H1 (cell line): ENCODE data around the gene SRCIN1. TPM values are rescaled to one million over a fixed set of nuclear protein-coding genes. Genes with fewer than 3 reads are reported as not detected.

Source experiments
- HDAC2 ChIP-seq, 2 experiments: fragments of 300-600 bp in 1 of 2; sonication (generic) in 1 of 2; IDR thresholded peaks; 2 replicates each; pipeline ENCODE4 v1.6.1; 2011 to 2012; ENCODE audit warnings: low read depth in 2 of 2, low read length in 2 of 2, mild to moderate bottlenecking in 2 of 2, moderate library complexity in 2 of 2, borderline replicate concordance in 1 of 2, inconsistent platforms in 1 of 2
- polyA plus RNA-seq, 7 experiments: library from polyadenylated mRNA; depleted of rRNA in 3 of 7; stranded (reverse) in 5 of 7; unstranded in 2 of 7; fragments of >200 nt in 5 of 7; fragments of 200-250 nt in 2 of 7; gene quantifications; 1 replicate in 5 of 7; 2 replicates in 1 of 7; 4 replicates in 1 of 7; pipeline versions ENCODE4 v1.2.1 to v1.2.3, GENCODE V29; 2011 to 2013; ENCODE audit warnings: missing spikeins in 2 of 7, mixed read lengths in 2 of 7
- total RNA-seq: library from RNA; stranded (reverse); fragmentation: NEBNext Ultra II Directional; extraction: Animal tissue kit (Norgen Biotek cat#: 25700); gene quantifications from 2 replicates; pipeline ENCODE4 v1.2.1, GENCODE V29; 2021

The SRCIN1 gene
- total and polyA plus RNA-seq, 2 of the 8 experiments (the other 6 are each of a cell fraction or from before 2014, with no cell fraction given): 2.8 to 3.8 TPM

- TF ChIP-seq HDAC2 (IDR thresholded peaks at IDR 0.05; ENCODE audit: borderline replicate concordance in 1 of 2, low read depth in 2 of 2, low read length in 2 of 2): peak in 1 of 2 experiments; percentile 28; a peak in 1 of 4 replicates
These were observed 32.9 kb downstream of the SRCIN1 start (continued) for GRCh38 chr17:38572669-38573365.
